Activated CD4-positive, alpha-beta T cell treated with anti-CD3 and anti-CD28 coated beads for 1 hour (primary cell): Measurements from ENCODE around the gene PRH2.

ENCODE experiments used
- DNase-seq: peaks from one replicate; pipeline ENCODE4 v3.0.0-alpha.2; 2020

The PRH2 gene

GRCh38 chr12:10928746-10929286 is at the start of gene PRH2:
TSS of gene PRH2 (plus strand) at chr12:10929236. CDS start at chr12:10929274, 38 bp downstream.
- DNase-seq: no peak

GRCh38 chr12:10884086-10884725 is 44.8 kb upstream of the PRH2 start, which contains the start of gene PRH1:
TSS of gene PRH1 (minus strand) at chr12:10884255. CDS start at chr12:10884217, 38 bp downstream.
- DNase-seq: no peak

- no peak for DNase-seq
These were observed 39.8 kb upstream of the PRH2 start for GRCh38 chr12:10889226-10889625.

GRCh38 chr12:10891937-10892336 is 37.1 kb upstream of the PRH2 start:
- DNase-seq: no peak

- no peak for DNase-seq
These were observed 32.2 kb upstream of the PRH2 start for GRCh38 chr12:10896854-10897253.

- no peak for DNase-seq
These were observed 28.5 kb upstream of the PRH2 start for GRCh38 chr12:10900530-10900929.

GRCh38 chr12:10900972-10901371 is 28.1 kb upstream of the PRH2 start:
- DNase-seq: no peak

GRCh38 chr12:10901427-10901826 is 27.6 kb upstream of the PRH2 start:
- DNase-seq: no peak

- DNase-seq: no peak
These were observed 24.4 kb upstream of the PRH2 start for GRCh38 chr12:10904686-10905085.

- no peak for DNase-seq
These were observed 19.6 kb upstream of the PRH2 start, which contains the start of gene TAS2R13 for GRCh38 chr12:10909462-10909861. TSS of gene TAS2R13 (minus strand) at chr12:10909562. CDS start at chr12:10909298, 264 bp downstream.

- DNase-seq: no peak
These were observed 18.7 kb upstream of the PRH2 start for GRCh38 chr12:10910380-10910779.

GRCh38 chr12:10919809-10920208 is 9.2 kb upstream of the PRH2 start:
- no peak for DNase-seq

GRCh38 chr12:10926269-10926668 is 2.8 kb upstream of the PRH2 start:
- DNase-seq: no peak

GRCh38 chr12:10936506-10936905 is 7.5 kb downstream of the PRH2 start:
- DNase-seq: no peak

GRCh38 chr12:10939163-10939562 is 10.1 kb downstream of the PRH2 start, which contains the start of gene TAS2R14:
TSS of gene TAS2R14 (minus strand) at chr12:10939263. CDS start at chr12:10939207, 56 bp downstream.
- no peak for DNase-seq

GRCh38 chr12:10940389-10940788 is 11.4 kb downstream of the PRH2 start:
- DNase-seq: no peak

- no peak for DNase-seq
These were observed 12.3 kb downstream of the PRH2 start for GRCh38 chr12:10941369-10941768.

GRCh38 chr12:10941916-10942607 is 13.0 kb downstream of the PRH2 start:
- no peak for DNase-seq

- DNase-seq: no peak
These were observed 14.1 kb downstream of the PRH2 start for GRCh38 chr12:10943167-10943566.

- DNase-seq: no peak
These were observed 23.6 kb downstream of the PRH2 start for GRCh38 chr12:10952645-10953044.

- no peak for DNase-seq
These were observed 27.0 kb downstream of the PRH2 start for GRCh38 chr12:10956085-10956484.

- no peak for DNase-seq
These were observed 28.7 kb downstream of the PRH2 start for GRCh38 chr12:10957741-10958140.

- DNase-seq: no peak
These were observed 30.8 kb downstream of the PRH2 start for GRCh38 chr12:10959804-10960203.

- no peak for DNase-seq
These were observed 31.2 kb downstream of the PRH2 start for GRCh38 chr12:10960211-10960610.
